ENCODE measurements around the gene ANKRD33B. TPM values are rescaled to one million over a fixed set of nuclear protein-coding genes. Genes with fewer than 3 reads are reported as not detected.
A peak's percentile ranks its signal among the peaks of the same experiment; 100 is the strongest.

The ANKRD33B gene
- total RNA-seq, 2 experiments from 2014 or later: 4.6 to 4.9 TPM

GRCh38 chr5:10581867-10582511, 18.1 kb downstream of the ANKRD33B start:
- peaks cover 13% of the 10 kb centered on the region for H3K27me3 Mint-ChIP-seq
- ATAC-seq (no peak), DNase-seq (no peak)
- no peaks in the 10 kb centered on the region for H3K36me3 Mint-ChIP-seq (ENCODE audit: low read depth)
- peaks cover 66% of the 10 kb centered on the region for H3K4me1 Mint-ChIP-seq
- H3K9me3 Mint-ChIP-seq (ENCODE audit: low read depth): no peaks in the 10 kb centered on the region
- intact Hi-C loops (cut with DNase I, micrococcal nuclease): no loop called here
- POLR2A ChIA-PET: no interaction called here
- CTCF ChIA-PET: no interaction called here
- no peak overlapping the region for H3K27ac Mint-ChIP-seq
- no peak overlapping the region for H3K4me3 Mint-ChIP-seq

DNA sequence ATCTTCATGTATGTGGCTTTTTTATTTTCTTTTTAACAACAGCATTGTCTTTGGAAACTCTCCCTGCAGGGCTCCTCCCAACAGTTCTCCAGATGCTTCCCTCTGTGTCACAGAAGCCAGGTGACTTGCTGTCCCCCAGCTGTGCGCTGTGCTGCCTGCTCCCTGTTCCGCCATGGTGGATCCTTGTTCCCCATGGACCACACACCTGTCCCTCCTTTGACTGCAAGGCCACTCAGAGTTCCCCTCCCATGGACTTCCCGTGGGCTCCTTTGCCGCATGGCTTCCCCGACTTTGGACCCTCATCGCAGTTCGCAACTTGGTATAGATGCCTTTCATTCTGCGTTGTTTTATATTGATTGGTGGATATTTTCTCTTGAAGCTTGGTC, 18.6 kb downstream of the ANKRD33B start:
- H3K27ac Mint-ChIP-seq: no peak overlapping the region
- H3K36me3 Mint-ChIP-seq (ENCODE audit: low read depth): no peaks in the 10 kb centered on the region
- DNase-seq (no peak), ATAC-seq (no peak)
- H3K4me1 Mint-ChIP-seq: peaks cover 66% of the 10 kb centered on the region
- CTCF ChIA-PET: no interaction called here
- H3K9me3 Mint-ChIP-seq (ENCODE audit: low read depth): no peaks in the 10 kb centered on the region
- peaks cover 13% of the 10 kb centered on the region for H3K27me3 Mint-ChIP-seq
- POLR2A ChIA-PET: no interaction called here
- intact Hi-C loops (cut with DNase I, micrococcal nuclease): no loop called here
- no peak overlapping the region for H3K4me3 Mint-ChIP-seq

DNA sequence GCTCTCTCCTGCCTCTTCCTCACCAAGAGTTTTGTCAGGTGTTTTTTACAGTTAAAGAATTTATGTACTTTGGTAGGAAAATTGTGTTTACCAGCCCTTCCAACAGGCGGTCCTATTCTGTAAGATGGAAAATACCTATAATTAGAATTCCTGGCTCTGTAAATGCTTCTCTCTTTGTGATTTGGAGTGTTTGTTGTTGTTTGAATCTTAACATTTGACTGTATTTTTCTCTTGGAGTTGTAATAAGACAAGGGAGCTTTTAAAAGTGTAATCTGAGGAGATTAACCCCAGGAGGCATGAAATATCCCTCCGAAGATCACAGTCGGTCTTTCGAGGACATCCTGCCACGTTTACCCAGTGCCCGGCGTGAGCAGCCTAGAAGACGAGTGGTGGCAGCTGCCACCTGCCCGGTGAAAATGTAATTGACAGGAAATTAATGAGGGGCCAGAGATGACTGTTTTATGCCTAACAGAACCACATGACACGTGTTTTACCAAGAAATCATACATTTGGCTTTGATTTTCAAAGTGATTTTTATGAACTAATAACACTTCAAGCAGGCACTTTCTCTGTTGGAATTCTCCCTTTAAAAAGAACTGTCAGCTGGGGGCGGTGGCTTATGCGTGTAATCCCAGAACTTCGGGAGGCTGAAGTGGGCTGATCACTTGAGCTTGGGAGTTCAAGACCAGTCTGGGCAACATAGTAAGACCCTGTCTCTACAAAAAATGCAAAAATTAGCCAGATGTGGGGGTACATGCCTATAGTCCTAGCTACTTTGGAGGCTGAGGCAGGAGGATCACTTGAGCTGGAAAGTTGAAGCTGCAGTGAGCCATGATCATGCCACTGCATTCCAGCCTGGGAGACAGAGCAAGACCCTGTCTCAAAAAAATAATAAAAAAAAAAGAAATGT, 20.0 kb downstream of the ANKRD33B start:
- Mint-ChIP-seq H3K36me3 (ENCODE audit: low read depth) (no peaks in the 10 kb centered on the region), H3K27ac (no peak overlapping the region), H3K4me3 (no peak overlapping the region), H3K9me3 (ENCODE audit: low read depth) (peaks cover under 1% of the 10 kb centered on the region), H3K27me3 (peaks cover 20% of the 10 kb centered on the region), H3K4me1 (peaks cover 56% of the 10 kb centered on the region)
- intact Hi-C loops (cut with DNase I, micrococcal nuclease): no loop called here
- DNase-seq (no peak), ATAC-seq (no peak)
- CTCF ChIA-PET: interaction anchor here (0.6 to 0.9 kb wide), 2 partner anchors 26 to 130 kb away, joined by 3 to 5 read pairs; no protein-coding TSS in a partner anchor
- POLR2A ChIA-PET: no interaction called here

- peaks cover 23% of the 10 kb centered on the region for H3K27me3 Mint-ChIP-seq
- POLR2A ChIA-PET: no interaction called here
- H3K4me3 Mint-ChIP-seq: no peak overlapping the region
Observed at GRCh38 chr5:10584714-10585517, 21.0 kb downstream of the ANKRD33B start.

DNA sequence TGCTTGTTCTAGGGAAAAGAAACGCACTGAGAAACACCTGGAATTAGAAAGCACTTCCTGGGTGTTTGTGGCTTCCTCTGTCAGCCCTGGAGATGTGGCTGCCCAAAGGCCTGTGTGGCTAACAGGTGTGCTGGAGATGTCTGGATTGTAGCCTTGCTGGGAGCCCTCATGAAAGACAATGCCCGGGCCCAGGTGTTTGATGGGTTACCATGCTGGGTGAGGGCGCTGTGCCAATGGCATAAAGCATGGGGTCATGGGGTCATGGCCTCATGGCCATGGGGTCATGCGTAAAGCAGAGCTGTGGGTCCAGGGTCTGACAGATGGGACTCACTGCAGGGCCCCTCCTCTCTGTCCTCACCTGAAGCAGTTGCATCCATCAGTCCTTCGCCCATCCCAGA, 21.6 kb downstream of the ANKRD33B start:
- intact Hi-C loops (cut with DNase I, micrococcal nuclease): no loop called here
- DNase-seq: no peak
- Mint-ChIP-seq H3K9me3 (ENCODE audit: low read depth) (peaks cover 10% of the 10 kb centered on the region), H3K27ac (no peak overlapping the region), H3K36me3 (ENCODE audit: low read depth) (peaks cover 6% of the 10 kb centered on the region), H3K4me3 (no peak overlapping the region), H3K27me3 (peaks cover 23% of the 10 kb centered on the region), H3K4me1 (peaks cover 40% of the 10 kb centered on the region)
- ChIA-PET POLR2A (no interaction called here), CTCF (no interaction called here)
- no peak for ATAC-seq

More at GRCh38 chr5:10584714-10585517, 21.0 kb downstream of the ANKRD33B start:
- DNase-seq (no peak), ATAC-seq (no peak)
- H3K27ac Mint-ChIP-seq: no peak overlapping the region
- H3K36me3 Mint-ChIP-seq (ENCODE audit: low read depth): peaks cover 5% of the 10 kb centered on the region
- H3K4me1 Mint-ChIP-seq: peaks cover 46% of the 10 kb centered on the region
- CTCF ChIA-PET: interaction anchor here (0.9 kb wide), 1 partner anchor 27 kb away, joined by 3 read pairs; no protein-coding TSS in a partner anchor
- H3K9me3 Mint-ChIP-seq (ENCODE audit: low read depth): peaks cover 8% of the 10 kb centered on the region
- intact Hi-C loops (cut with DNase I, micrococcal nuclease): no loop called here

DNA sequence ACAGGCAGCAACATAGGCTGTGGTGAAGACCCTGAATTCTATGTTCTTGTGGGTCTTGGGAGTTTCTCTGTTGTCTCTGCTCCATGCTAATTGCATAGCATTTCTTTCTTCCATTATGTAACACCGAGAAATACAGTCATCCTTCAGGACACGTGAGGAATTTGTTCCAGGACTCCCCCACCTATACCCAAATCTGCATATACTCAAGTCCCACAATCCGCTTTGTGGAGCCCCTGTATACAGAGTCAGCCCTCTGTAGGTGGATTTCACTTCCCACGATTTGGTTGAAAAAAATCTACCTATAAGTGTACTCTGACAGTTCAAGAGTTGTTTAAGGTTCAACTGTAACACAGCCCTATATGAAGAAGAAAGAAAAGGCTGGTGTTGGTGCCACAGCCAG, 22.1 kb downstream of the ANKRD33B start:
- no peak overlapping the region for H3K4me3 Mint-ChIP-seq
- H3K36me3 Mint-ChIP-seq (ENCODE audit: low read depth): peaks cover 6% of the 10 kb centered on the region
- ChIA-PET CTCF (no interaction called here), POLR2A (no interaction called here)
- peaks cover 10% of the 10 kb centered on the region for H3K9me3 Mint-ChIP-seq (ENCODE audit: low read depth)
- ATAC-seq (peak; percentile 39), DNase-seq (no peak)
- H3K27me3 Mint-ChIP-seq: peaks cover 23% of the 10 kb centered on the region
- intact Hi-C loops (cut with DNase I, micrococcal nuclease): no loop called here
- no peak overlapping the region for H3K27ac Mint-ChIP-seq
- peaks cover 38% of the 10 kb centered on the region for H3K4me1 Mint-ChIP-seq

DNA sequence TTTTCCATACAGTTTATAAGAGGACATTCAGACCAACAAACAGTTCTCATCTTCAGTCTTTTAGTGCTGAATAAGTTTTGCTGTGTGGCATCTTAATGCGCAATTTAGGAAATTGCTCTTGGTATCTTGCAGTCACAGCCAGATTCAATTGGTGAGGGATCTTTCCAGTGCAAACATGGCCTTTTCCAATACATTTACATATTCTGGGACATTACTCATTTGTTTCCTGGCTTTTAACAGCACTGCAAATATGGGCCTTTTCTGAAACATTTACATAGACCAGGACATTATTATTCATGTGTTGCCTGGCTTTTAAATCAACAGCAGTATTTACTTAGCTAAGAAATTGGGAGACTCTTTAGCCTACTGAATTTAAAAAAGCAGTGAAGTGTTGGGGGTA, 22.7 kb downstream of the ANKRD33B start:
- ATAC-seq: no peak
- H3K27me3 Mint-ChIP-seq: peaks cover 23% of the 10 kb centered on the region
- peaks cover 10% of the 10 kb centered on the region for H3K9me3 Mint-ChIP-seq (ENCODE audit: low read depth)
- no peak overlapping the region for H3K4me3 Mint-ChIP-seq
- DNase-seq: no peak
- CTCF ChIA-PET: no interaction called here
- H3K27ac Mint-ChIP-seq: no peak overlapping the region
- peaks cover 6% of the 10 kb centered on the region for H3K36me3 Mint-ChIP-seq (ENCODE audit: low read depth)
- peaks cover 34% of the 10 kb centered on the region for H3K4me1 Mint-ChIP-seq
- intact Hi-C loops (cut with DNase I, micrococcal nuclease): no loop called here
- POLR2A ChIA-PET: no interaction called here

DNA sequence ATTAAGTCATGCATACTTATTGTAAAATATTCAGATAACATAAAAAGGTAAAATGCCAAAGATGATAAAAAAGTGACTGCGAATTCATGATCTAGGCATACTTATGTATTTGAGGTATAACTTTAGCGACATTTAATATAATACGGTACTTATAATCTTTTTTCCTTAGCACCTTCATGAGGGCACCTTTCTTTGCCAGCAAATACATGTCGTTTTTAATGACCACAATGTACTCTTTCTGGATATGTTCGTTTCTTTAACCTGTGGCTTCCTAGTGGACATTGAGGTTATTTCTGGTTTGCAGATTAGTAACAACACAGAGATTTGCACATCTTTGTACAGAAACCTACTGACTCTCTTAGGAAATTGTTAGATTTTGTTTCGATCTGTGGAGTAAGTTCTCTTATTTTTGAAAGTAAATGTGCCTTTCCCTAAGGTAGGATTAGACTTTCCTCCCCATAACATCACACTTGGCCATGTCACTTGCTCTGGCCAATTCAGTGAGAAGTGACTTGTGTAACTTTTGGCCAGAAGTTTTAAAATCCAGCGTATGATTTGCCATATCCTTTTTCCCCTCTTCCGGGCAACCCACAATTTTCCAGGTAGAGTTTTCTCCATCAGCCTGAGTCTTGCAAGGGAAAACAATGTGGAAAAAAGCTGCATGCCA, 24.4 kb downstream of the ANKRD33B start:
- DNase-seq (no peak), ATAC-seq (no peak)
- intact Hi-C loops (cut with DNase I, micrococcal nuclease): no loop called here
- ChIA-PET CTCF (no interaction called here), POLR2A (no interaction called here)
- H3K36me3 Mint-ChIP-seq (ENCODE audit: low read depth): peaks cover 6% of the 10 kb centered on the region
- peaks cover 10% of the 10 kb centered on the region for H3K9me3 Mint-ChIP-seq (ENCODE audit: low read depth)
- H3K27me3 Mint-ChIP-seq: peaks cover 23% of the 10 kb centered on the region
- H3K4me3 Mint-ChIP-seq: no peak overlapping the region
- H3K4me1 Mint-ChIP-seq: peaks cover 30% of the 10 kb centered on the region
- no peak overlapping the region for H3K27ac Mint-ChIP-seq

- Mint-ChIP-seq H3K36me3 (ENCODE audit: low read depth) (peaks cover 6% of the 10 kb centered on the region), H3K4me3 (no peak overlapping the region), H3K4me1 (peaks cover 26% of the 10 kb centered on the region), H3K9me3 (ENCODE audit: low read depth) (peaks cover 10% of the 10 kb centered on the region), H3K27ac (no peak overlapping the region), H3K27me3 (peaks cover 25% of the 10 kb centered on the region)
- no peak for DNase-seq
- intact Hi-C loops (cut with DNase I, micrococcal nuclease): no loop called here
- ATAC-seq: no peak
- ChIA-PET CTCF (no interaction called here), POLR2A (no interaction called here)
Observed at GRCh38 chr5:10588779-10589447, 25.0 kb downstream of the ANKRD33B start.

GRCh38 chr5:10590226-10590999, 26.5 kb downstream of the ANKRD33B start:
- Mint-ChIP-seq H3K36me3 (ENCODE audit: low read depth) (peaks cover 6% of the 10 kb centered on the region), H3K9me3 (ENCODE audit: low read depth) (peaks cover 10% of the 10 kb centered on the region), H3K27me3 (peaks cover 22% of the 10 kb centered on the region), H3K4me3 (no peak overlapping the region), H3K27ac (no peak overlapping the region), H3K4me1 (peaks cover 27% of the 10 kb centered on the region)
- no peak for DNase-seq
- intact Hi-C loops (cut with DNase I, micrococcal nuclease): loop anchor here in 1 of 2 experiments (10.0 kb wide), 1 partner anchor 236 kb away; the partner anchor contains the start of gene MARCHF6
- ChIA-PET POLR2A (no interaction called here), CTCF (interaction anchor here (0.5 kb wide), 1 partner anchor 109 kb away, joined by 3 read pairs; no protein-coding TSS in a partner anchor)
- no peak for ATAC-seq
